WI38 (cell line): ENCODE results near the gene PRKCZ.

Experiments
- H3K4me3 ChIP-seq: 2 replicates; pipeline ENCODE4 v1.5.1; 2011; ENCODE audit warnings: low read depth, mild to moderate bottlenecking, control low read depth, low read length
- TF ChIP-seq, protein P1 (sequence below): IDR thresholded peaks from 2 replicates; pipeline ENCODE4 v1.5.1; 2012; ENCODE audit warnings: low read depth, mild to moderate bottlenecking, control low read depth, low read length

The PRKCZ gene

DNA sequence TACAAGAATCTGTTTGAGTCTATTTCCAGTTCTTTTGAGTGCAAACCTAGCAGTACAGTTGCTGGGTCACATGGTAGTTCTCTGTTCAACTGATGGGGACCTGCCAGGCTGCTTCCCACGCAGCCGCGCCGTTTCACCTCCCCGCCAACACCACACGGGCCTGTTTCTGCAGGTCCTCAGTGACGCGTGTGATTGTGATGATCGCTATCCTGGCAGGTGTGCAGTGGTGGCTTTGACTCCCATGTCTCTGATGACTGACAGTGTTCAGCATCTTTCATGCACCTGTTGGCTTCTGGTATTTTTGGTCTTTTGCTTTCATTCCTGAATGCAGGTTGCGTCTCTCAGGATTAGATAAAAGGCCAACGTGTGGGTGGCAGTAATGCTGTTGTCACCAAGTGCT lies 102.7 kb downstream of the PRKCZ start:
- H3K4me3 ChIP-seq, result no peak overlapping the region
- TF ChIP-seq, protein P1, sequence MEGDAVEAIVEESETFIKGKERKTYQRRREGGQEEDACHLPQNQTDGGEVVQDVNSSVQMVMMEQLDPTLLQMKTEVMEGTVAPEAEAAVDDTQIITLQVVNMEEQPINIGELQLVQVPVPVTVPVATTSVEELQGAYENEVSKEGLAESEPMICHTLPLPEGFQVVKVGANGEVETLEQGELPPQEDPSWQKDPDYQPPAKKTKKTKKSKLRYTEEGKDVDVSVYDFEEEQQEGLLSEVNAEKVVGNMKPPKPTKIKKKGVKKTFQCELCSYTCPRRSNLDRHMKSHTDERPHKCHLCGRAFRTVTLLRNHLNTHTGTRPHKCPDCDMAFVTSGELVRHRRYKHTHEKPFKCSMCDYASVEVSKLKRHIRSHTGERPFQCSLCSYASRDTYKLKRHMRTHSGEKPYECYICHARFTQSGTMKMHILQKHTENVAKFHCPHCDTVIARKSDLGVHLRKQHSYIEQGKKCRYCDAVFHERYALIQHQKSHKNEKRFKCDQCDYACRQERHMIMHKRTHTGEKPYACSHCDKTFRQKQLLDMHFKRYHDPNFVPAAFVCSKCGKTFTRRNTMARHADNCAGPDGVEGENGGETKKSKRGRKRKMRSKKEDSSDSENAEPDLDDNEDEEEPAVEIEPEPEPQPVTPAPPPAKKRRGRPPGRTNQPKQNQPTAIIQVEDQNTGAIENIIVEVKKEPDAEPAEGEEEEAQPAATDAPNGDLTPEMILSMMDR, result no peak

DNA sequence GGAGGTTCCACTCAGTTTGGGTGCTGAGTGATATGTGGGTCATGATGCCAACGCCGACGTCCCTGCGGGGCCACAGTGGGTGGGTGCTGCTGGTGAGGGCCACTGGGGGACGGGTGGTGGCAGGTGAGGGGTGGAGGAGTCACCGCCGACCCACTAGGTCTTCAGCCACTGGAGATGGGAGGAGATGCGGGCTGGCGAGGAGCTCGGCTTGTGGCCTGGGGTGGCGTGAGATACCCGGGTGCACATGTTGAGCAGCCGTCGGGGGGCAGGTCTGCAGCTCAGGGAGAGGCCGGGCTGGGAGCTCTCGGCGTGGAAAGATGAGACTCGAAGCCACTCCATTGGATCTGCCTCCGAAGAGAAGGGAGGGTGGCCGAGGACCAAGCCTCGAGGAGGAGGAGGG lies 103.8 kb downstream of the PRKCZ start:
- TF ChIP-seq, protein P1, result no peak

GRCh38 chr1:2155147-2155598 lies 105.0 kb downstream of the PRKCZ start:
- TF ChIP-seq, protein P1, result no peak
- no peak overlapping the region for H3K4me3 ChIP-seq

More for the DNA sequence above, 103.8 kb downstream of the PRKCZ start:
- H3K4me3 ChIP-seq, result no peak overlapping the region

DNA sequence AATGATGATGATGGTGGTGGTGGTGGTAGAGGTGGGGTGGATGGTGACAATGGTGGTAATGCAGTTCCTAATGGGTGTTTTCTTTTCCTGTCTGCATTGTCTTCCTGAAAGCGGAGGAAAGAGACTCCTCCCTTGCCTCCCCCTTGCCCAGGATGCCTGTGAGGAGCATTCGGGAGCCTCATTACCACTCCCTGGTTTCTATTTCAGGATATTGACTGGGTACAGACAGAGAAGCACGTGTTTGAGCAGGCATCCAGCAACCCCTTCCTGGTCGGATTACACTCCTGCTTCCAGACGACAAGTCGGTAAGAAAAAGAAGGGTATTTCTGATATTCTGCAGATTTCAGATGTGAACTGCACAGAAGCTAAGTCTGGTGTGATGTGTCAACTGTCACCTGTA lies 105.6 kb downstream of the PRKCZ start:
- TF ChIP-seq, protein P1, result no peak
- no peak overlapping the region for H3K4me3 ChIP-seq

GRCh38 chr1:2156866-2157265 lies 106.7 kb downstream of the PRKCZ start:
- TF ChIP-seq, protein P1, result no peak
- no peak overlapping the region for H3K4me3 ChIP-seq

GRCh38 chr1:2157856-2158255 lies 107.6 kb downstream of the PRKCZ start:
- H3K4me3 ChIP-seq, result no peak overlapping the region
- TF ChIP-seq, protein P1, result no peak

- TF ChIP-seq, protein P1, result no peak
- H3K4me3 ChIP-seq, result no peak overlapping the region
Observed at GRCh38 chr1:2158272-2158671, 108.1 kb downstream of the PRKCZ start.
